Mesothelial cell of epicardium (in vitro differentiated cells): ENCODE measurements around the gene CDHR5. TPM values are rescaled to one million over a fixed set of nuclear protein-coding genes. Genes with fewer than 3 reads are reported as not detected.

ENCODE experiments used
- DNase-seq, 2 experiments: peaks; one replicate each; pipeline ENCODE4 v3.0.0; 2021; ENCODE audit warnings: low spot score in 2 of 2; ENCODE audit not compliant: unreplicated experiment in 2 of 2
- H3K27ac Mint-ChIP-seq: 2 replicates; pipeline ENCODE4 v1.8.0; 2021; ENCODE audit warnings: mixed read lengths
- H3K27me3 Mint-ChIP-seq: 2 replicates; pipeline ENCODE4 v1.8.0; 2021; ENCODE audit warnings: low read depth, mixed read lengths
- H3K36me3 Mint-ChIP-seq: 2 replicates; pipeline ENCODE4 v1.8.0; 2021; ENCODE audit warnings: mixed read lengths
- H3K4me1 Mint-ChIP-seq: 2 replicates; pipeline ENCODE4 v1.8.0; 2021; ENCODE audit warnings: mixed read lengths
- H3K4me3 Mint-ChIP-seq: 2 replicates; pipeline ENCODE4 v1.8.0; 2021; ENCODE audit warnings: mild to moderate bottlenecking, moderate library complexity, mixed read lengths
- H3K9me3 Mint-ChIP-seq: 2 replicates; pipeline ENCODE4 v1.8.0; 2021; ENCODE audit warnings: mixed read lengths
- total RNA-seq: library from RNA; stranded (reverse); gene quantifications from 3 replicates; pipeline ENCODE4 v1.2.1, GENCODE V29; 2021
- TF ChIP-seq, protein P1 (sequence below): fragments of 200-600 bp; sonication (generic); IDR thresholded peaks from one replicate; pipeline ENCODE4 v1.5.0; 2021; ENCODE audit warnings: antibody characterized with exemption; ENCODE audit not compliant: unreplicated experiment

Gene CDHR5
- total RNA-seq, 1 donor from 2014 or later: 0.27 TPM

DNA sequence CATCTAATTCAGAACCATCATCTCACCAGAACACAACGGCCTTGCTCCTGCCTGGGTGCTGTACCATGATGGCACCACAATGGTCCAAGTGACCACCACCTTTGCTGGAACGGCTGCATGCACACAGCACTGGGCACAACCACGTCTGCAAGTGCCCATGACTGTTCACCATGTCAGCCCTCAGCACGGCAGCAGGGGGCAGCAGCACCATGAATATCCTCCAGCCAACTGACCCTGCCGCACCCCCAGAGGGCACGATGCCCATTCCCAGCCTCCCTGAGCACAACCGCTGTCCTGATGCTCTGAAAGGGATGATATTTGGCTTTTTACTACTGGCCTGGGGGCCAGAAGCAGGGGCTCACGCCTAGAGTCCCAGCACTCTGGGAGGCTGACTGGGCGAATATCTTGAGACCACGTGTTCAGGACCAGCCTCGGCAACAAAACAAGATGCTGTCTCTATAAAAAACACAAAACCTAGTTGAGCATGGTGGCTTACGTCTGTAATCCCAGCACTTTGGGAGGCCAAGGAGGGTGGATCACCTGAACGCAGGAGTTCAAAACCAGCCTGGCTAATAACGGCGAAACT lies 38.0 kb upstream of the CDHR5 start:
- no peak overlapping the region for H3K27ac Mint-ChIP-seq
- no peaks in the 10 kb centered on the region for H3K9me3 Mint-ChIP-seq
- TF ChIP-seq, protein P1, sequence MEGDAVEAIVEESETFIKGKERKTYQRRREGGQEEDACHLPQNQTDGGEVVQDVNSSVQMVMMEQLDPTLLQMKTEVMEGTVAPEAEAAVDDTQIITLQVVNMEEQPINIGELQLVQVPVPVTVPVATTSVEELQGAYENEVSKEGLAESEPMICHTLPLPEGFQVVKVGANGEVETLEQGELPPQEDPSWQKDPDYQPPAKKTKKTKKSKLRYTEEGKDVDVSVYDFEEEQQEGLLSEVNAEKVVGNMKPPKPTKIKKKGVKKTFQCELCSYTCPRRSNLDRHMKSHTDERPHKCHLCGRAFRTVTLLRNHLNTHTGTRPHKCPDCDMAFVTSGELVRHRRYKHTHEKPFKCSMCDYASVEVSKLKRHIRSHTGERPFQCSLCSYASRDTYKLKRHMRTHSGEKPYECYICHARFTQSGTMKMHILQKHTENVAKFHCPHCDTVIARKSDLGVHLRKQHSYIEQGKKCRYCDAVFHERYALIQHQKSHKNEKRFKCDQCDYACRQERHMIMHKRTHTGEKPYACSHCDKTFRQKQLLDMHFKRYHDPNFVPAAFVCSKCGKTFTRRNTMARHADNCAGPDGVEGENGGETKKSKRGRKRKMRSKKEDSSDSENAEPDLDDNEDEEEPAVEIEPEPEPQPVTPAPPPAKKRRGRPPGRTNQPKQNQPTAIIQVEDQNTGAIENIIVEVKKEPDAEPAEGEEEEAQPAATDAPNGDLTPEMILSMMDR: peak; percentile 59
- peaks cover 19% of the 10 kb centered on the region for H3K36me3 Mint-ChIP-seq
- DNase-seq: no peak
- no peak overlapping the region for H3K4me3 Mint-ChIP-seq
- H3K4me1 Mint-ChIP-seq: peaks cover 2% of the 10 kb centered on the region
- no peaks in the 10 kb centered on the region for H3K27me3 Mint-ChIP-seq

DNA sequence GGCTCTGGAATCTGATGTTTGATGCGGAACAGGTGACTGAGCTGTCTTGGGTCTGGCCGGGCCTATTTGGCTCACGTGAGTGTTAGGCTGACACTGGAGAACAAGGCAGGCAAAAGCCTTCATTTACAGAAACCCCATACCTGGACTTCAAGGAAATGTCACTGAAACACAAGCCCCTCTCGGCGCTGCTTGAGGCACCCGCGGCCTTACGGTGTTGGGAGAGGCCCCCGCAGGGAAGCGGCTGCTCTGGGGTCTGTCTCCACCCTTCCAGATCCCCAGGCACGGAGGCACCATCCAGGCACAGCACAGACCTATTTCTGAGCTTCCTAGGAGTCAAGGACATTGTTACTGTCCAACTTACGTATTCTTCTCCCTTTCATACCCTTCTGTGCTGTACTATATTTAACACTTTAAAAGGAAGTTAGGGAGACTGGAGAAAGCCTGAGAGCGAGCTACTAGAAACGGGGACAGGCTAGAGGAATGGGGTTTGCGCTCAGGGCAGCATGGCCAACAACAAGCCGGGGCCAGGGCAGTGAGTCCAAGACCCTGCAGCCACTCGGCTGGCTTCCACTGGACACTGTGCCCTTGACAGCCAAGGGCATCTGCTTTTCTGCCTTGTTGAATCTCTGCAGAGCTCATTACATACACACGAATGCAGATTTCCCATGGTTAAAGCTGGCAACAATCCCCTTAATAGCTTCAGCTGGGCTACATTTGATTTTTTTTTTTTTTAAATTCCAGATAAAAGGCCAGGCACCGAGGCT lies 36.1 kb upstream of the CDHR5 start:
- TF ChIP-seq, protein P1: no peak
- no peak for DNase-seq

DNA sequence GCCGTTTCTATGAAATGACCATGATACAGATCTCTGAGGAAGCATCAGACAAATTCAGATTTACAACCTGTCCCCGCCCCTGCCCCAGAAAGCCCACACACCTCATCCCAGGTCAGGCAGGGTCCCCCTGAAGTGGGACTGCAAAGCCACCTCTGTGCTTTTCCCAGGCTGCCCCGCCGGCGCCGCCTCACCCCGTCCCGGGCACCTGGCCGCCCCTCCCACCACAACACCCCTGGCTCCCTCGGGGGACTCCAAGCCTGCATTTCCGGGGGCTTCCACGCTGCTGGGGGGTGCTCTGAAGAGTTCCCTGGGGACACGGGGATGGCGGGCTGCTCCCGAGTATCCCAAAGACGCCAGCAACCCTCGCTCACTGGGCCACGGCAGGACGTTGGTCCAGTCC lies 35.5 kb upstream of the CDHR5 start:
- H3K27me3 Mint-ChIP-seq: no peaks in the 10 kb centered on the region
- TF ChIP-seq, protein P1: no peak
- no peak overlapping the region for H3K4me3 Mint-ChIP-seq
- peaks cover 8% of the 10 kb centered on the region for H3K36me3 Mint-ChIP-seq
- DNase-seq: no peak
- H3K9me3 Mint-ChIP-seq: no peaks in the 10 kb centered on the region
- no peak overlapping the region for H3K27ac Mint-ChIP-seq
- H3K4me1 Mint-ChIP-seq: no peaks in the 10 kb centered on the region

More for the DNA sequence above, 36.1 kb upstream of the CDHR5 start:
- Mint-ChIP-seq H3K9me3 (no peaks in the 10 kb centered on the region), H3K27ac (no peak overlapping the region), H3K4me1 (peaks cover 2% of the 10 kb centered on the region), H3K4me3 (no peak overlapping the region), H3K36me3 (peaks cover 14% of the 10 kb centered on the region), H3K27me3 (no peaks in the 10 kb centered on the region)

DNA sequence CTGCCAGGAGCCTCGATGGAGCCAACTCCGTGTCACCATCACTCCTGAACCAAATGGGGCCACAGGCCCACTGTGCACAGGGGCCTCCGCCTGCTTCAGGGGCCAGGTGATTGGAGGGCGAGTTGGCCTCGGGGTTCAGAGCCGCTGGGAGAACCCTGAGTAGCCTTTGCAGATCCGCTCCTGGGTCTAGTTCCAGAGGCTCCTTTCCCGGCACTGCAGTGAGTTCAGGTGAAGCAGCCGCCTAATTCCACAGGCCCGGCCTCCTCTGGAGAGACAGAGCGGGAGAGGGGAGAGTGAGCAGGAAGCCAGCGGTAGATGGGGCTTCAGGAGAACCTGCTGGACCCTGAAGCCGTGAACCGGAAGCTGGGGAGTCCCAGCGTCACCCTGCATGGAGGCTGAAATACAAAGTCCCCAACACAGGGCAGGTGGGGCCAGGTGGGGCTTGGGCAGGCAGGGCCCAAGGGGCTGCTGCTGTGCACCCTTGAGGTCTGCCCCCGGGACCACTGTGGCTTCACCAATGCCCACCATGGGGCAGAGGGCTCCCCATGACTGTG lies 34.9 kb upstream of the CDHR5 start:
- peaks cover 8% of the 10 kb centered on the region for H3K36me3 Mint-ChIP-seq
- H3K4me1 Mint-ChIP-seq: no peaks in the 10 kb centered on the region
- no peak overlapping the region for H3K27ac Mint-ChIP-seq
- no peak overlapping the region for H3K4me3 Mint-ChIP-seq
- H3K9me3 Mint-ChIP-seq: no peaks in the 10 kb centered on the region
- DNase-seq: no peak
- no peaks in the 10 kb centered on the region for H3K27me3 Mint-ChIP-seq
- TF ChIP-seq, protein P1: no peak

DNA sequence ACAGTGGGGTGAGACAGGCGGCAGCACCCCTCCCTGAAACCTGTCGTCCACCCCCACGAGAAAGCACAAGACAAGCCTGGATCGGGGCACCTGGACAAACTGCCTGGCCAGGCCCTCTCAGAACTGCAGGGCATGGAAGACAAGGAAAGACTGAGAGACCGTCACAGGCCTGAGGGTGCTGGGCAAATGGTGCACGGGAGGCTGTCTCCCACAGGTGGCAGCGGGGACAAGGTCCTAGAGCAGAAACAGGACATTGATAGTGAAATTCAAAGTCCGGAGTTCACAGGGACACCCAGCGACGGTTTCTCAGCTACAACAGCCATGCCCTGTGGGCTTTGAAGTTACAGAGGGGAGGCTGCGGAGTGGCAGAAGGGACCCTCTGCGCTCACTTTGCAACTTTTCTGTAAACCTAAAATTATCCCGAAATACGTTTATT lies 33.0 kb upstream of the CDHR5 start:
- H3K4me3 Mint-ChIP-seq: no peak overlapping the region
- TF ChIP-seq, protein P1: no peak

More for the DNA sequence above, 33.0 kb upstream of the CDHR5 start:
- Mint-ChIP-seq H3K27me3 (no peaks in the 10 kb centered on the region), H3K4me1 (no peaks in the 10 kb centered on the region), H3K36me3 (peaks cover 3% of the 10 kb centered on the region), H3K27ac (no peak overlapping the region), H3K9me3 (no peaks in the 10 kb centered on the region)
- DNase-seq: no peak
